Stimulated activated CD4-positive, alpha-beta T cell treated with anti-CD3 and anti-CD28 coated beads, Interleukin-15, amount 100 ng/mL, for 24 hours (primary cell): Measurements from ENCODE around the gene IL19.

Source experiments
- DNase-seq: peaks from one replicate; pipeline ENCODE4 v3.0.0-alpha.2; 2020

Gene IL19

GRCh38 chr1:206801467-206801866 lies 30.9 kb downstream of the IL19 start:
- no peak for DNase-seq

- DNase-seq = no peak
Measured at GRCh38 chr1:206802401-206802800, 31.8 kb downstream of the IL19 start.

DNA sequence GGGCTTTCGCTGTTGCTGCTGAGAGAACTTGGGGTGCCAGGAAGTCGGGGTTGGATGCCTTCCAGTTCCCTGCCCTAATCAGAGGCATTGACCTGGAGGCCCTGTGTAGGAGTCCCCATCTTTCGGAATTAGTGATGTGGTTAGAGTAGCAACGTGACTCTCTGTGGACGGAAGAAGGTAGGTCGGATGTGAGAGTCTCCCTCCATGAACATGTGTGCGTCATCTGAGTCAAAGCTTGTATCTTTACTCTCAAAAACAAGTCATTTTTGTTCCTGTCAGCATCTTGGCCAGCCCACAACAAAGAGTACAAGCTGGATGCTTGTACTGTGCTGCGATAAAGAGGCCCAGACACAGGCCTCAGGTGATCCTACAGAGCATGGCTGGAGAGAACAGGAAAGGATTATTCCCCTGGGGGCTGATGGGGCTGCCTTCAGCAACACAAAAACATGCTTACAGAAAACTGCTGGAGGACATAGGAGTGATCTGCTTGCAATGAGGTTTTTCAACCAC lies 32.7 kb downstream of the IL19 start:
- DNase-seq = peak; percentile 83

DNA sequence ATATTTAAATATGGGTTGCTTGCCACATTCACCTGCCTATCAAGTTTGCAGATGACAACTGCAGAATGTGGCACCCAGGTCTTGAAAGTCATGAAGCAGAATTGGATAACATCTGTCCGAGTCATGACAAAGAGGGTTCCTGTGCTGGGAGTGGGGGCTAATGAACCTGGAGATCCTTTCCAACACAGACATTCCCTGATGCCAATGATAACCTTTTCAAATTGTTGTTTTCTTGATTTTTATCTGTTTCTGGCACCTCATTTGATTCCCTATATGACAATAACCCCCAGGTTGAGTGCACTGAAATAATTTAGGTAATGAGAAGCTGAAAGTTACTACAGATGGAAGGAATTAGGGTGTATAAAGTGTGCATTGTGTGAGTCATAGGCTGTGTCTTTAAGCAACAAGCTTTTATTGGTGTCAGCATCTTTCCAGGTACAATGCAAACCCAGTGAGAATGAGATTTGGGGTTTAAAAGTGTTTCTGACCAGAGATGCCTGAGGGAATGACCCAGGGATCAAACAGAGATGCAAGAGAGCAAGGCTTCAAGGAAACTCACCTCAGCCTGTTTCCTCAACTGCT lies 33.7 kb downstream of the IL19 start:
- no peak for DNase-seq

GRCh38 chr1:206805357-206805756 lies 34.8 kb downstream of the IL19 start:
- no peak for DNase-seq

DNA sequence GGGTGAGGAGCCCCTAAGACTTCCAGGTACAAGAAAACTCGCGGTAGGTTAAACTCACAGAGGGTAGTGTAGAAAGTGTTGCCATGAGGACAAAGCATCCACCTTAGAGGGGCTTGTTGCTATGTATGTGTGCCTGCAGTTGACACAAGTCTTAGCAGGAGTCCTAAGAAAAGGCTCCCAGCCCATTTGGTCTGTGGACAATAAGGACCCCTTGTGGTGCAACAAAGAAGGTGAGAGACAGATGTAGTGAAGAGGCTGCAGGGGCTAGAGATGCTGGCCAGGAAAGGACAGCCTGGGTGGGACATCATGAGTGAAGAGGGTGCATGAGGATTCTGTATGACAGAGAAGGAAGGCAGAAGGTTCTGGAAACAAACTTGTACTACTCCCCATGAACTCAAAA lies 38.0 kb downstream of the IL19 start:
- DNase-seq = peak; percentile 37

DNA sequence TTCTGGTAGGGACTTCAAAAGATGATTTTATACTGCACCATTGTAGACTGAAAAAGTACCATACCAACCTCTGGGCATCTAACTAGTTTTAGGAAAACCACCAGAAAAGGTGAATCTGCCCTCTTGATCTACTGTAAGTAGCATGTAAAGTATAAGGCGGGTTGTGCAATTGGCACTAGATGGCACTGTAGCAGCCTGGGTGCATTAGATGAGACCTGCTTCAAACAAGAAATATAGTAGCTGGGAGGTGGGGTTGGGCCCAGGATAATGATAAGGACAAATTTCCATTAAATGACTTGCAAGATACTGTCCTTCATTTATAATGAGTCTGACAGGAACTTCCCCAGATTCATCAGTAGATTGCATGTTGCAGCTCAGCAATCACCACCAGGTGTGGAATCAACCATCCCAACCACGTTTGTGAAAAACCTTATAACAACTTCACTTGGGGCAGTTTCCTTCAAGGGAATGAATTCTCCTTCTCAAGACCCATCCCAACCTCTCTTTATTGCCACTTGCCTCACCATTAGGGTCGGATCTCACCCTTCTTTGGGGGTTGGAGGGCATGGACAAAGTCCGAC lies 39.0 kb downstream of the IL19 start:
- DNase-seq = peak; percentile 45

- no peak for DNase-seq
Measured at GRCh38 chr1:206812471-206812870, 41.9 kb downstream of the IL19 start.

- no peak for DNase-seq
Measured at GRCh38 chr1:206814716-206815341, 44.3 kb downstream of the IL19 start.

- peak; percentile 48 for DNase-seq
Measured at GRCh38 chr1:206816390-206817287, 46.1 kb downstream of the IL19 start.

DNA sequence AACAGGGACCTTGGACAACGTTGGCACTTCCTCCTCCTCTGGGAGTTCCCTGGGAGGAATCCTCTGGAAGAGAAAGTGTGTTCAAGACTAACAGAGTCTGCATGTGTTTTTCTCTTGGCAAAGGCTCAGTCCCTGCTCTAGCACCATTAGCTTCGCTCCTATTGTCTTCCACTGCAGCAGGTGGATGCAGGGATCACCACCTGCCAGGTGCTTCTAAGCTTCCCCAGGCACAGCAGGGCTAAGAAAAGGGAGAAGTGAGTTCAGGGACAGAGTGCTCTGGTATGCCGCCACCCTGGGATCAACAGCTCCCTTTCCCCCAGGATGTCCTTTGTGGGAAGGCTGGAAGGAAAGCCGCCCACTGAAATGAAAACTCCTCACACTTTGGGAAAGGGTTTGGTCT lies 50.9 kb downstream of the IL19 start:
- no peak for DNase-seq

DNA sequence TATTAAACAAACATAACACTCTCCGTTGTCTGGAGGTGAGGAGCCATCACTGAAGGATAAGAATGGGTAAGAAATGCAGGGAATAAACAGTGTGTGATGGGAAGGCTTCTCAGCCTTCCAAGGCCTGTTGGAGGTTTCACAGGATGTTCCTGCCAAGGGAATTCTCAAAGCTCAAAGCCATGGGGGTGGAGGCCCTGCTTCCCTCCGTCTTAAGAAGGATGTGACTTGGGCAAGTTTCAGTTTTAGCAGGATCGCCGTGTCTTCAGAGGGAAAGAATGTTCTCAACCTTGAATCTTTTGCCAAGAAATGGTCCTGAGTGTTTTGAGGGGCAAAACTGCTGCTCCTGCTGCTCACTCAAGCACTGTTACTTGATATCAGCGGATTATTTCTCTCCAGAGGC lies 53.2 kb downstream of the IL19 start:
- no peak for DNase-seq

GRCh38 chr1:206824331-206824730 lies 53.8 kb downstream of the IL19 start:
- no peak for DNase-seq

DNA sequence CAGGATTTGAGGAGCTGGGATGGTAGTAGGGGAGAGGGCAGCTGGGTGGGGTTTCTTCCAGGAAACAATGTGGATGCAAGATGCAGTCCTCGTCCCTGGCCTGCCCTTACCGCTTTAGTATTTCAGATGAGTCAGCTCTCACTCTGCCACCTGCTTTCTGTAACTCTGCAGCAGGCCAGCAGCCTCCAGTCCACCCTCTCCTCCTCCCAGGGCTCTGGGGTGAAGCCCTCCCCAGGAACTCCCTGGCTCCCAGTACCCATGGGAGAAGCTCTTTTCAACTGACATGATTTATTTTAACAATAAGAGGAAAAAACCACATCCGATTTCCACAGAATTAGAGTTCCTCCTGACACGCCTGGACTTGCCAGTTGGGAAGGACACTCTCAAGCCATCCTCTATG lies 55.8 kb downstream of the IL19 start:
- no peak for DNase-seq

- no peak for DNase-seq
Measured at GRCh38 chr1:206828061-206828460, 57.5 kb downstream of the IL19 start.

GRCh38 chr1:206828765-206829164 lies 58.2 kb downstream of the IL19 start:
- DNase-seq = no peak

- no peak for DNase-seq
Measured at GRCh38 chr1:206829282-206829681, 58.7 kb downstream of the IL19 start.

DNA sequence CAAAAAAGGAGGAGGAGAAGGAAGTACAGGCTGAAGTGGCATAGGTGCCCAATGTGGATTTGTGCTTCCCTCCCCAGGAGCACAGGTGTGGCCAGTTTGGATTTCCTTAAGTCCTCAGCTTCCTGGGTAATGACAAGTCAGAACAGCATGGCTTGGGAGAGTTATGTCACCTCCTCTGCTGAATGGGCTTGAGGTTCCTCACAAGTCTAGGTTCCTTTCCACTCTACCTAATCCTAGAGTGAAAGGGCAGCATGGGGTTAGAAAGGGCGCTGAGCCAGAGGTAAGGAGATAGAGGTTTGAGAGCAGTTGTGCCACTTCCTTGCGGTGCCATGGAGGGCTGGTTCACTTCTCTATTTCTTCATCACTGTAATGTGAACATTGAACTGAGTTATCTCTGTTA lies 59.3 kb downstream of the IL19 start:
- DNase-seq = no peak

- no peak for DNase-seq
Measured at GRCh38 chr1:206831650-206832049, 61.1 kb downstream of the IL19 start.

DNA sequence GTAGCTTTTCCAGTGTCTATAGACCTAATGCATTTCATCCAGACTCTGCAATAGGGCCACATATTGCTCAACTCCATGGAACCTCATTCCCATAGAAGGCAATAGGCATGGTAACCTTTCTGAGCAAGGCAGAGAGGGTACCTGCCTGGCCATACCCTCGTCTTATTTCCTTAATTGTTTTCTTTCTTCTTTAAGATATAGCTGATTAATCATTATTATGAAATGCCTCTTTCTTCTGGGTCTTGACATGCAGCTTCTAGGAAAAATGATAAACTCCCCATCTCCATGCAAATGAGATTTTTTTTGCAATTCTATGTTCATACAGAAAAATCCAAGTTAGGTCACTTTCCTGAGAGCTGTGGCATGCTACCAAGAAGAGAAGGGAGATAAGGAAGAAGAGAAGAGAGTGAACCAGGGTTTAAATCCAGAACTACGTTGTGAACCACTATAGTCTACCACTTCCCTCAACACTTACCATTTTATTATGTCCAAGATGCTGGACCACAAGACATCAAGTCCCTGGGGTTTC lies 61.8 kb downstream of the IL19 start:
- DNase-seq = no peak

- DNase-seq = no peak
Measured at GRCh38 chr1:206833106-206833680, 62.6 kb downstream of the IL19 start.

DNA sequence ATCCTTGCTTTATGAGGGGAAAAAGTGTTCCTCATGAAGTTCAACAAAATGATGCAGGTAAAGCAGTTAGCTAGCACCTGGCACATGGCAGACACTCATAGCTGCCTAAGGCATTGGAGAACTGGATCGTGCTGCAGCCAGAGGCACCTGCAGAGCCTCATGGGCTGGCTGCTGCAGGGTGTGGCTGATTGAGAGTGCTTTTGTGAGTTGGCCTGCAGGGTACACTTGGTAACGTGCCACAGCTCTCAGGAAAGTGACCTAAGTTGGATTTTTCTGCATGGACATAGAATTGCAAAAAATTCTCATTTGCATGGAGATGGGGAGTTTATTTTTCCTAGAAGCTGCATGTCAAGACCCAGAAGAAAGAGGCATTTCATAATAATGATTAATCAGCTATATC lies 63.2 kb downstream of the IL19 start:
- no peak for DNase-seq

- no peak for DNase-seq
Measured at GRCh38 chr1:206834217-206834616, 63.6 kb downstream of the IL19 start.
